Sigmoid colon (tissue), 4 donors: ENCODE measurements around the gene TMEM235.

Experiments
- CTCF ChIP-seq, 4 experiments: fragments of 450-650 bp in 3 of 4; fragments of 200-600 bp in 1 of 4; IDR thresholded peaks; one replicate each; pipeline ENCODE4 v1.5.1; 2016 to 2019; ENCODE audit warnings: antibody characterized with exemption in 4 of 4, mild to moderate bottlenecking in 3 of 4, moderate library complexity in 2 of 4
- POLR2A ChIP-seq, 2 donors: fragments of 450-650 bp; IDR thresholded peaks; one replicate each; pipeline ENCODE4 v1.6.1; 2016; ENCODE audit warnings: antibody characterized with exemption in 2 of 2, mild to moderate bottlenecking in 2 of 2, moderate library complexity in 2 of 2
- POLR2AphosphoS5 ChIP-seq, 4 donors: sonication (generic); formaldehyde crosslinking; IDR thresholded peaks; one replicate each; pipeline ENCODE4 v1.6.1; 2017; ENCODE audit warnings: antibody characterized with exemption in 4 of 4

- TF ChIP-seq POLR2AphosphoS5 (IDR thresholded peaks at IDR 0.05): no peak
- no peak for TF ChIP-seq CTCF (IDR thresholded peaks at IDR 0.05)
- no peak for TF ChIP-seq POLR2A (IDR thresholded peaks at IDR 0.05)
These were observed 8.7 kb downstream of the TMEM235 start for GRCh38 chr17:78240012-78240655.
